ENCODE data around the gene CPXM1. TPM values are rescaled to one million over a fixed set of nuclear protein-coding genes. Genes with fewer than 3 reads are reported as not detected.

Gene CPXM1
- total RNA-seq, 2 donors from 2014 or later, result 80.1 to 106 TPM

DNA sequence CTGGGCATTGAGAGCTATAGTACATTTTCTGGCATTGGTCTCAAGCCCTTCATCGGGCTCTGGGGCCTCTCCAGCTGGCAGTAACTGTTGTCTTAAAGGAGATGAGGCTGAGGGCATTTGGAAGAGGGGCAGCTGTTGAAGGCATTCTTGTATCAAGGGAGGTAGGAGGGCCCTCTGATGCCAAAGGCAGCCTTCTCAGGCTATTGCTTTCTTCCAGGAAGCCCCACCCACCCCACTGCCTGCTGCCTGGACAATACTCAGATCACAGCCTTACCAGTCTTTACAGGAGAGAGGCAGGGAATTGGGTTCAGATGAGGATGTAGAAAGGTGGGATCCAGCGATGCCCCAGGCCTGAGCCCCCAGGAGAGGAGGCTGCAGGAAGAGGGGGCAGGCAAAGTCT, 46.0 kb downstream of the CPXM1 start:
- Histone ChIP-seq H3K27ac (ENCODE audit: low read depth, low read length) (no peak overlapping the region), H3K9ac (ENCODE audit: extremely low read depth, low read length, poor library complexity, severe bottlenecking) (no peak overlapping the region), H3K27me3 (ENCODE audit: control insufficient read depth, insufficient read depth, low read length, poor library complexity, severe bottlenecking) (peaks cover 59% of the 10 kb centered on the region), H3K9me3 (ENCODE audit: control insufficient read depth, low read length) (no peaks in the 10 kb centered on the region), H3K36me3 (ENCODE audit: control insufficient read depth, insufficient read depth, low read length) (no peaks in the 10 kb centered on the region), H3K4me1 (ENCODE audit: control insufficient read depth, insufficient read depth, low read length) (no peaks in the 10 kb centered on the region), H3K4me3 (ENCODE audit: low read length) (no peak overlapping the region)
- H3K36me3 Mint-ChIP-seq (ENCODE audit: low read depth), result no peaks in the 10 kb centered on the region
- TF ChIP-seq, protein P1, sequence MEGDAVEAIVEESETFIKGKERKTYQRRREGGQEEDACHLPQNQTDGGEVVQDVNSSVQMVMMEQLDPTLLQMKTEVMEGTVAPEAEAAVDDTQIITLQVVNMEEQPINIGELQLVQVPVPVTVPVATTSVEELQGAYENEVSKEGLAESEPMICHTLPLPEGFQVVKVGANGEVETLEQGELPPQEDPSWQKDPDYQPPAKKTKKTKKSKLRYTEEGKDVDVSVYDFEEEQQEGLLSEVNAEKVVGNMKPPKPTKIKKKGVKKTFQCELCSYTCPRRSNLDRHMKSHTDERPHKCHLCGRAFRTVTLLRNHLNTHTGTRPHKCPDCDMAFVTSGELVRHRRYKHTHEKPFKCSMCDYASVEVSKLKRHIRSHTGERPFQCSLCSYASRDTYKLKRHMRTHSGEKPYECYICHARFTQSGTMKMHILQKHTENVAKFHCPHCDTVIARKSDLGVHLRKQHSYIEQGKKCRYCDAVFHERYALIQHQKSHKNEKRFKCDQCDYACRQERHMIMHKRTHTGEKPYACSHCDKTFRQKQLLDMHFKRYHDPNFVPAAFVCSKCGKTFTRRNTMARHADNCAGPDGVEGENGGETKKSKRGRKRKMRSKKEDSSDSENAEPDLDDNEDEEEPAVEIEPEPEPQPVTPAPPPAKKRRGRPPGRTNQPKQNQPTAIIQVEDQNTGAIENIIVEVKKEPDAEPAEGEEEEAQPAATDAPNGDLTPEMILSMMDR (conservative IDR thresholded peaks at IDR 0.05), result no peak
- peaks cover 63% of the 10 kb centered on the region for H3K27me3 Mint-ChIP-seq (ENCODE audit: insufficient read depth)
- peaks cover 13% of the 10 kb centered on the region for H3K4me1 Mint-ChIP-seq
- no peak for DNase-seq
- WGBS, 2 experiments (ENCODE audit: insufficient coverage in 1 of 2, insufficient read length in 1 of 2), result 56 to 73% methylated on average over 1 to 2 of the region's 2 CpGs
- H3K4me3 Mint-ChIP-seq, result no peak overlapping the region
- no peak overlapping the region for H3K27ac Mint-ChIP-seq
- no peaks in the 10 kb centered on the region for H3K9me3 Mint-ChIP-seq

DNA sequence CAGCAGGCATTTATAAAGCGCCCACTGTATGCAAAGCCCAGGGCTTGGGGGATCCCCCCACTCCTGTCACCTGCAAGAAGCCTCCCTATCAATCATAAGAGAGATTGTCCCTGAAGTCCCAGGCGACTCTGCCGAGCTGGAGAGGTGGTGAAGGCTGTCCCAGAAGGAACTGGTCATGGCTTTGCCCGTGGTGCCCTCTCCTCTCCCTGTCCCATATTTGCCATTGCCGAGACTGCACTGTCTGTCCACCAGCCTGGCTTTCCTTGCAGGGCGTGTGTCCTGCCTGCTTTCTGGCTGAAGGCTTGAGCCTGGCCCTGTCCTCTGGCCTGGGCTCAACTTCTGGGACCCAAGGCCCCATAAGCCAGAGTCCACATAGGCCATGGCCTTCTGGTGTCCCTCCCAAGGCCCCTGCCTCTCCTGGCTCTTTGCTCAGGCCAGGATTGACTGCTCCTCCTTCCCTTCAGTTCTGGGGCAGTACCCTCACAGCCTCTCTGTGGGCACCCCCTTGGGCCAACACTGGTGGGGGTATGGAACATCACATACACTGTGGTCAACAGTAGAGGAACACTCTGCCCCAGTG, 46.9 kb downstream of the CPXM1 start:
- H3K27ac Mint-ChIP-seq, result no peak overlapping the region
- 91 to 93% methylated on average over 6 of the region's 6 CpGs for WGBS, 2 experiments (ENCODE audit: insufficient coverage in 1 of 2, insufficient read length in 1 of 2)
- peaks cover 71% of the 10 kb centered on the region for H3K27me3 Mint-ChIP-seq (ENCODE audit: insufficient read depth)
- H3K4me3 Mint-ChIP-seq, result no peak overlapping the region
- H3K9me3 Mint-ChIP-seq, result no peaks in the 10 kb centered on the region
- no peaks in the 10 kb centered on the region for H3K36me3 ChIP-seq (ENCODE audit: control insufficient read depth, insufficient read depth, low read length)
- H3K27ac ChIP-seq (ENCODE audit: low read depth, low read length), result no peak overlapping the region
- TF ChIP-seq, protein P1 (conservative IDR thresholded peaks at IDR 0.05), result no peak
- no peak overlapping the region for H3K9ac ChIP-seq (ENCODE audit: extremely low read depth, low read length, poor library complexity, severe bottlenecking)
- H3K27me3 ChIP-seq (ENCODE audit: control insufficient read depth, insufficient read depth, low read length, poor library complexity, severe bottlenecking), result peaks cover 67% of the 10 kb centered on the region
- H3K4me3 ChIP-seq (ENCODE audit: low read length), result no peak overlapping the region
- no peak for DNase-seq
- no peaks in the 10 kb centered on the region for H3K4me1 ChIP-seq (ENCODE audit: control insufficient read depth, insufficient read depth, low read length)
- H3K4me1 Mint-ChIP-seq, result peaks cover 13% of the 10 kb centered on the region
- H3K36me3 Mint-ChIP-seq (ENCODE audit: low read depth), result no peaks in the 10 kb centered on the region
- no peaks in the 10 kb centered on the region for H3K9me3 ChIP-seq (ENCODE audit: control insufficient read depth, low read length)

DNA sequence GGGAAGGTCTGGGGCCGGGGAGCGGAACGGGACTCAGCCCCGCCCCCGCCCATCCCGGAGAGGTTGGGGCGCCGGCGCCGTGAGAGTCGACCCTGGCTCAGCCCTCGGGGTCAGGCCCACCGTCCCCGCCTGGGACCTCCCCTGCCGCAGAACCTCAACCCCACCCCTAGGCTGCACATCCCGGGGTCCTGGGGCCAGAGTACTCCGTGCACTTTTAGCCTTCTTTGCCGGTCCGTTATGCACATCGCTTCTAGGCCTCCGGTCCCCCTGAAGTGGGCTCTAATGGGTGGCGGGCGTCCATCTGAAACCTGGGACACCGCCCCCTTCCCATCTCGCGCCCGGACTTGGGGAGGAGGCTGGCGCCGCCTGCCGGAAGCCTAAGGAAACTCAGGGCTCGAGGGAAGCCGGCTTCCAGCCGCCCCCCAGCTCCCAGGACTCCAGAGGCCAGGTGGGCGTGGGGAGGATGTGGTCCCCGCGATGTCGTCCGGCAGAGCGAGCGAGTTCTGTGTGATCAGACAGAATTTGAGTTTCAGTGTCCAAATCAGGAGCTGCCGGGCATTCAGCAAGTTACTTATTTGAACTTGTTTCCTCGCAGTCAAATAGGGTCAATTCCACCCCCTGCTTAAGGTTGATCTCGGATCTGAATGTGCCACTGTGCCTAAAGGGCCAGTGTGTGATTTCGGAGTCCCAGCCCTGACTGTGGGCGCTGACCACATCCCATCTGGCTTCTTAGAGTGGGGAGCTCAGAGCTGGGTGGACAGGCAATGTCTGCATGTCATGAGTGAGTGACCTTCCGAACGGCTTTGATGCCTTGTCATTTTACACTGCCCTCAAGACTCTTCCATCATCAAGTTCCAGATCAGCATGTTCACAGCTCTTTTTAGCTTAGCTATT, 47.6 kb downstream of the CPXM1 start:
- Histone ChIP-seq H3K4me3 (ENCODE audit: low read length) (peak overlapping the region; percentile 64), H3K9me3 (ENCODE audit: control insufficient read depth, low read length) (no peaks in the 10 kb centered on the region), H3K27me3 (ENCODE audit: control insufficient read depth, insufficient read depth, low read length, poor library complexity, severe bottlenecking) (peaks cover 75% of the 10 kb centered on the region), H3K36me3 (ENCODE audit: control insufficient read depth, insufficient read depth, low read length) (no peaks in the 10 kb centered on the region), H3K4me1 (ENCODE audit: control insufficient read depth, insufficient read depth, low read length) (no peaks in the 10 kb centered on the region), H3K9ac (ENCODE audit: extremely low read depth, low read length, poor library complexity, severe bottlenecking) (no peak overlapping the region), H3K27ac (ENCODE audit: low read depth, low read length) (no peak overlapping the region)
- H3K27ac Mint-ChIP-seq, result no peak overlapping the region
- H3K4me3 Mint-ChIP-seq, result peak overlapping the region; percentile 56
- H3K27me3 Mint-ChIP-seq (ENCODE audit: insufficient read depth), result peaks cover 77% of the 10 kb centered on the region
- 11 to 19% methylated on average over 20 to 47 of the region's 47 CpGs for WGBS, 2 experiments (ENCODE audit: insufficient coverage in 1 of 2, insufficient read length in 1 of 2)
- peak; percentile 91 for DNase-seq
- H3K9me3 Mint-ChIP-seq, result no peaks in the 10 kb centered on the region
- no peaks in the 10 kb centered on the region for H3K36me3 Mint-ChIP-seq (ENCODE audit: low read depth)
- H3K4me1 Mint-ChIP-seq, result peaks cover 13% of the 10 kb centered on the region
- TF ChIP-seq, protein P1 (conservative IDR thresholded peaks at IDR 0.05), result peak; percentile 91

Measured in endodermal cell (in vitro differentiated cells).